Measurements from ENCODE around the gene C3orf20.
"Not testable (repeated sequence)": the region's sequence is repeated elsewhere in the genome, so short reads cannot be mapped to it uniquely, and the experiment has no call there.

C3orf20 gene

GRCh38 chr3:14700891-14701290, 25.9 kb downstream of the C3orf20 start:
- DNase-seq (ENCODE audit: low read depth), result no peak

DNA sequence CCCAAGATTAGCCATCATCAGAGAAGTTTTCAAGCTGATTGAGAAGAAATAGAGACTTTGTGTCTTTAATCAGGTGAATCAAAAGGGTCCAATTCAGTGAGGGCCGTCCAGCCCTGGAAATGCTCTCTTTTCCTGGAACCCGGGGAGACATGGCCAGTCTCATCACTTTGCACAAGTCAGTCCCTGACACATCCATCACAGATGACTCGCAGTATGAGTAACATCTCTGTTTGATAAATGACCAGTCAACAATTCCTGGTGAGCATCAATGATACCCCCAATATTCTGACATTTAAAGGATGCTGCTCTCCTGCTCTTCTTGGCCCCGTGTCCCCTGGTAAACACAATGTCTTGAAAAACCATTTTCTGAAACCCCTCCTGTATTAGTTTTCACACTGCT, 26.7 kb downstream of the C3orf20 start:
- DNase-seq (ENCODE audit: low read depth), result no peak

GRCh38 chr3:14703128-14703750, 28.3 kb downstream of the C3orf20 start:
- no peak for DNase-seq (ENCODE audit: low read depth)

GRCh38 chr3:14703791-14704190, 28.9 kb downstream of the C3orf20 start:
- DNase-seq (ENCODE audit: low read depth), result no peak

DNA sequence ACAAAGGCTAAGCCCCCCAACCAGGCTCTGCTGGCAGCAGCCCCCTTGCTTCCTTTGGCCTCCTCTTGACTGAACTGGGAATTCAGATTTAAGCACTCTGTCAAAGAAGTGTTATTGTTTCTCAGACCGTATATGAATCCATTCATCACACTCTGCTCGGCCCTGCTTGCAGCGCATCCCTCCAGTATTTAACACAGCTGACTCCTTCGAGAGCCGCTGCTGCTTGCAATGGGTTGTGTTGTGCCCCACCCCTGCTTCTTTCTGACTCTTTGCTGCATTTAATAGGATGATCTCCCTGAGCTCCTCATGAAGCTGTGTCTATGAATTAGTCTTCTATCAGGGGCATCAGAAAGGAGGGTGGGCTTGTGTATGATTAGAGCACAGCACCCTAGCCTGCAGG, 31.2 kb downstream of the C3orf20 start:
- no peak for DNase-seq (ENCODE audit: low read depth)

GRCh38 chr3:14716591-14716990, 41.6 kb downstream of the C3orf20 start:
- DNase-seq (ENCODE audit: low read depth), result no peak

DNA sequence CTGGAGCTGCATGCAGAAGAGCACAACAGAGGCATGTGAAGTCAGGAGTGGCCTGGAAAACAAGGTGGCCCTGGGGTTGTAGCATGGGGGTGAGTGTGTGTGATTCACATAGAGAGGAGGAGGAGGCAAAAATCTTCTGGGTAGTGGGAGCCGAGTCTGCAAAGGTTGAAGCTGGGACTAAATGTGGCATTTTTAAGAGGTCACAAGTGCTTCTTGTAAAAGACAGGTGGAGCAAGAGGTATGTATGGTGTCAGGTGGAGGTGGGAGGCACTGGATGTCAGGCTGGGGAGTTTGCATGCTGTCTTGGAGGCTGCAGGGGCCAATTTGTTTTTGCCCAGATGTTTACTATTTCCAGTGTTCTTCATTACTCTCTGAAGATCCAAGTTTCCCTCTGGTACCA, 42.4 kb downstream of the C3orf20 start:
- DNase-seq (ENCODE audit: low read depth), result no peak

- DNase-seq (ENCODE audit: low read depth), result no peak
Measured at GRCh38 chr3:14718539-14718938, 43.6 kb downstream of the C3orf20 start.

DNA sequence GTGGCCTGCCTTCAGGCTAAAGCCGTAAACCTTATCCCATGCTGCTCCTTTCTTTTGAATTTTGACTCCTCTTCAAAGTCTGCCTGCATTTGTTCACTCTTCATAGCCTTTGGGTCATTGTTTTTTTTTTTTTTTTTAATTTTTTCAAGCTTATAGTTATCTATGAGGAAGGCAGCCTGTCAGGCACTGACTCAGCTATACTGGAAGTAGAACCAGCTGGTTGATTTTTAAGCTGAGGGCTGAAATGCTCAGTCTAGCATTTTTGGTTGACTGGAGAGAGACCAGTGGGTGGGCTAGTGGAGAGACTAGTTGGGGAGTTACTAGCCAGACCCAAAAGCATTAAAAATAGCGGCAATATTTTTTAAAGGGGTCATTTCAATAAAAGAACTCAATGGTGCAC, 44.1 kb downstream of the C3orf20 start:
- no peak for DNase-seq (ENCODE audit: low read depth)

- DNase-seq (ENCODE audit: low read depth), result no peak
Measured at GRCh38 chr3:14721126-14721864, 46.4 kb downstream of the C3orf20 start.

DNA sequence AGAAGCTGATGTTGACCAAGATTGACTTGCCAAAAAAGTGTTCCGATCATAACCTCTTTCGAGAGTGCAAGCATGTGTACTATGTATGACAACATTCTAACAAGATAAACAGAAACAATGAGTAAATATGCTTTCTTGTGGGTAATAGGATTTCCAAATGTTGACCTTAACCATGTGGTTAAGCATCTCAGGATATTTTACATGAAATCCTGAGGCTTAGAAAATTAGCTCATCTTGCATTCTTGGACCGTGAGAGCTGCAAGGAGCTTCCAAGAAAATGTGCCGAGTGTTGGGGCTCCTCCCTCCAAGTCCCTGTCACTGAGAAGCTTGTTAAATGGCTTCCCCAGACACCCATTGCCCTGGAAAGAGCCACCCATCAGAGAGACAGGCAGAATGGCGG, 50.1 kb downstream of the C3orf20 start:
- peak; percentile 35 for DNase-seq (ENCODE audit: low read depth)

GRCh38 chr3:14725564-14726440, 50.9 kb downstream of the C3orf20 start:
- no peak for DNase-seq (ENCODE audit: low read depth)

DNA sequence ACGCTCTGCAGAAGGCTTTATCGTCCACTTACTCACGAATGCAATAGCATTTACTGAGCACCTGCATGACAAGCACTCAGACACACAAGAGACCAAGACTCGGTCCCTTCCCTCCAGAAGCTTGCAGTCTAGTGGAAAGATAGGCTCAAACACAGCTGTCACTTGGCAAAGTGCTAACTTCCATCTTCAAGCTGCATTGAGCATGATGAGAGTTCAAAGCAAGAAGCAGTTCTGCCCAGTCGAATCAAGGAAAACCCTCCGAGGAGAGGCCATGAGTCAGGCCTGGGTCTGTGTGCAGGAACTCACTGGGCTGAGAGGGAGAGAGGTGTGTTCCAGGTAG, 51.5 kb downstream of the C3orf20 start:
- no peak for DNase-seq (ENCODE audit: low read depth)

- DNase-seq (ENCODE audit: low read depth), result no peak
Measured at GRCh38 chr3:14728113-14728512, 53.2 kb downstream of the C3orf20 start.

DNA sequence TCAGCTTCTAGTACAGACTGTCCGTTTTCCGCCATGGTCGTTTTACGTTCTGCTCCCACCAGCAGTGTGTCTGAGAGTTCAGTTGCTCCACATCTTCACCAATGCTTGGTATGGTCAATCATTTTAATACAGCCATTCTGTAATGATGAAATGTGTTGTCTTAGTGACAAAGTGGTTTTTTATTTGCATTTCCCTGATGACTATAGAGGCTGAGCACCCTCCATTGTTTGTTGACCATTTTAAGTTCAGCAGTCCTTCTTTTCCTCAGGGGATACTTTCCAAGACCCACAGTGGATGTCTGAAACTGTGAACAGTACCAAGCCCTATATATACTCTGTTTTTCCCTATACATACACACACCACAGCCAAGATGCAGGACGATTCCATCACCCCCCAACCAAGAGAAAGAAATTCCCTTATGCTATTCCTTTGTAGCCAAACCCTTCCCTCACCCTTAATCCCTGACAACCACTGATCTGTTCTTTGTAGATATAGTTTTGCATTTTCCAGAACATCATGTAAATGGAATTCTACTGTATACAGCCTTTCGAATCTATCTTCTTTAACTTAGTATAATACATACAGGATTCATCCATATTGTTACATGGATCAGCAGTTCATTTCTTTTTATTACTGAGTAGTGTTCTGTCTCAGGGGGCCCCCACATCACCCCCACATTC, 55.9 kb downstream of the C3orf20 start:
- no peak for DNase-seq (ENCODE audit: low read depth)

DNA sequence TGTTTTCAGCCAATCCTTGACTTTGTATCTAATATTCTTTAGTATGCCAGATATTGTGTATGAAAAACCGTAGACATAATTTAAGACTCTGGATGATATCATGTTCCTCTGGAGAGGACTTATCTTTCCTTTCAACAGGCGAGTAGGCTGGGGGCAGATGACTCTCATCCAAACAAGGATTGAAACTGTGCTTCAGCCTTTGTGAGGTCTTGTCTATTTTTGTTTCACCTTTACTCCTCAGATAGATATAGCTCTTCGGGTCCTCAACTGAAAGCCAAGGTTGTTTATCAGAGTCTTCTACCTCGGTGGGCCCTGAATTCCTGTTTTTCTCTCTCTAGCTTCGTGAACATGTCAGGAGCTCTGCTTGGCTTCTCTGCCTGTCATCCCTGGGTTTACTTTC, 66.0 kb downstream of the C3orf20 start:
- DNase-seq (ENCODE audit: low read depth), result no peak

DNA sequence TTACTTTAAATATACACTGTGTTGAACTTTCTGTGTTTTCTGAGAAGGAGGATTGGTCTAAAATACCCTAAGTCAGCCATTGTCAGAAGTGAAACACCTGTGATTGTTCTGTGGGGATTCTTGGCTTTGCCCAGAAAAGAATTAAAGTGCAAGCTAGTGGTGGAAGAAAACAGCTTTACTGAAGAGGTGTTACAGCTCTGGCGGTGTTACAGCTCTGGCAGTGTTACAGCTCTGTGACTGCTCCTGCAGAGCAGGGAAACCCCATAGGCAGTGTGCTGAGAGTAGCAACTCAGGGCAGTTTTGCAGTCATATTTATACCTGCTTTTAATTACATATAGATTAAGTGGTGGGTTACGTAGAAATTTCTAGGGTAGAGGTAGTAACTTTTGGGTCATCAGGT, 66.6 kb downstream of the C3orf20 start:
- no peak for DNase-seq (ENCODE audit: low read depth)

GRCh38 chr3:14744556-14744955, 69.6 kb downstream of the C3orf20 start:
- no peak for DNase-seq (ENCODE audit: low read depth)

DNA sequence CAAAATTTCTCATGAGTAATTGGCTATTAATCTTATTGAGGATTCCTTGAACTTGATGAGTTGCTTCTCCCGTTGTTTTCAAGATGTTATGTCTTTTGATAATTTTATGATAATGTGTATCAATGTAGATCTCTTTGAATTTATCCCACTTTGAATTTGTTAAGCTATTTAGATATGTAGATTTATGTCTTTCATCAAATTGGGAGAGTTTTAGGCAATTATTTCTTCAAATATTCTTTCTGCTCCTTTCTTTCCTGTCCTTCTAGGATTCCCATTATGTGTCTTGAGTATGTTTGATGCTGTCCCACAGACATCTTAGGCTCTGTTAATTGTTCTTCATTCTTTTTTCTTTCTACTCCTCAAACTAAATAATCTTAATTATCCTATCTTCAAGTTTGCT, 75.7 kb downstream of the C3orf20 start:
- DNase-seq (ENCODE audit: low read depth), result no peak

- DNase-seq (ENCODE audit: low read depth), result not testable (repeated sequence)
Measured at GRCh38 chr3:14752979-14753378, 78.0 kb downstream of the C3orf20 start.

GRCh38 chr3:14757153-14757700, 82.3 kb downstream of the C3orf20 start:
- no peak for DNase-seq (ENCODE audit: low read depth)

DNA sequence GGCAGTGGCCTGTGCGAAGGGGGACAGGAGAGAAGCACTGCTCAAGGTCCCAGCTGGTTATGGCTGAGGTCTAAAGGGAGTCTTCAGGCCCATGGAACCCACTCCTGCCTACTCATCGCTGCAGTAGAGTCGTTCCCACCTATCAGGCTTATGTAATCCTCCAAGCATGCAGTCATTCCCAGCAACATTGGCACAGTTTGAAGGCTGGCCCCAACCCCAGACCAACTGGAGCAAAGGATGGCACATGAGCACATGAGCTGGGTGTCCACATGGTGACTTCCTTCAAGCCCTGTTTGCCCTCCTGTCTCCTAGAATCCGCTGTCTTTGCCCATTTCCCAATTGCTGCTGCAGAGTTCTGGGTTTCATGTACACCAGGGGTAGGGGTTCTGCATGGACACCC, 83.4 kb downstream of the C3orf20 start:
- no peak for DNase-seq (ENCODE audit: low read depth)
